Skeletal muscle cell (primary cell): ENCODE measurements around the gene TRIM46.
"Not testable (repeated sequence)": the region's sequence is repeated elsewhere in the genome, so short reads cannot be mapped to it uniquely, and the experiment has no call there.

Experiments
- DNase-seq: peaks from one replicate; pipeline ENCODE4 v3.0.0-alpha.2; 2010; ENCODE audit warnings: low read depth
- H3K4me3 ChIP-seq: 2 replicates; pipeline ENCODE4 v1.5.1; 2011; ENCODE audit warnings: low read depth, mild to moderate bottlenecking, control low read depth, low read length, moderate library complexity

The TRIM46 gene

DNA sequence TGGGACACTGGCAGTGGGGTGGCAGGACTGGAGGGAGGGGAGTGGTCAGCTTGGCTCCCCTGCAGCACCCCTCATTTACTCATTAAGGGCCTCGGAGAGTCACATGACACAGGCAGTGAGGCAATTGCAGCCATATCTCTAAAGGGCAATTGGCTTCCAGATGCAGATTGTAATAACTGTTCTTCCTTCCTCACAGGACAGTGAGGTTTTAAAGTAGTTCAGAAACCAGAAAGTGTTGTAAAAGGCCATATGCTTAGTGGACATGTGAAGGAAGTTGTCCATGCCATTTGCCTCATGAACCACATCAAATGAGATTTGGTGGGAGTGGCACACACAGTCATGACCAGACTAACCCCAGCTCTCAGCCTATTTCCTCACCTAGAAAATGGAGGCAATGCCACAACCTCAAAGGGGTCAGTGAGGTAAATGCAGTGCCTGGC is 46.0 kb downstream of the TRIM46 start:
- no peak overlapping the region for H3K4me3 ChIP-seq
- no peak for DNase-seq

DNA sequence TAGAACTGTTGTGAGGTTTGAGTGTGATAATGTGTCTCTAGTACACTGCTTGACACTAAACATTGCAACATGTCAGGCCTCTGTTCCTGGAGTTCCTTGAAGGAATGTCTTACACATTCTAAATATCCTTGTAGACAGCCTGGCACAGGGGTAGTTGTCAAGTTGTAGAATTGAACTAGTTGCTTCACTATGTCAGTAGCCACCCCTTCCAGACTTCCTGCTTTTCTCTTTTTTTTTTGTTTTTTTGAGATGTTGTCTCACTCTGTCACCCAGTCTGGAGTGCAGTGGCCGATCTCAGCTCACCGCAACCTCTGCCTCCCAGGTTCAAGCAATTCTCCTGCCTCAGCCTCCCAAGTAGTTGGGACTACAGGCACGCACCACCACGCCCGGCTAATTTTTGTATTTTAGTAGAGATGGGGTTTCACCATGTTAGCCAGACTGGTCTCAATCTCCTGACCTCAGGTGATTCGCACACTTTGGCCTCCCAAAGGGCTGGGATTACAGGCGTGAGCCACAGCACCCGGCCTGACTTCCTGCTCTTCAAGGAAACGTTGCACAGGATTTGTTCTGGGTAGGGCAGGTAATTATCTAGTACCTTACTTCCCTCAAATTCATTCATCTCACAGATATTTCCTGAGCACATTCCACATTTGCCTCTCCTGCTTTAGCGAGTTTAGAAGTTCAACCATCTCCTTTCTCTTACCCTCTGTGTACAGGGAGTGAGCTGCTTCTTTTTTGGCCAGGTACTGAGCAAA is 46.7 kb downstream of the TRIM46 start:
- DNase-seq, H3K4me3 ChIP-seq: not testable (repeated sequence)

- no peak overlapping the region for H3K4me3 ChIP-seq
- no peak for DNase-seq
Observed at GRCh38 chr1:155223047-155223446, 49.4 kb downstream of the TRIM46 start.

DNA sequence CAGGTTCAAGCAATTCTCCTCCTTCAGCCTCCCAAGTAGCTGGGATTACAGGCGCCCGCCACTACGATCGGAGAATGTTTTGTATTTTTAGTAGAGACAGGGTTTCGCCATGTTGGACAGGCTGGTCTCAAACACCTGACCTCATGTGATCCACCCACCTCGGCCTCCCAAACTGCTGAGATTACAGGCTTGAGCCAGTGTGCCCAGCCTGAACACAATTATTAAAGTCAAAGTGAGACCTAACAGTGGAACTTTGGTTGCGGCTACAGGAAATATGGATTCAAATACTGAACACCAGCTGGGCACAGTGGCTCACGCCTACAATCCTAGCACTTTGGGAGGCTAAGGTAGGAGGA is 51.7 kb downstream of the TRIM46 start:
- not testable (repeated sequence) for H3K4me3 ChIP-seq, DNase-seq

- peak overlapping the region; percentile 78 for H3K4me3 ChIP-seq
- peak; percentile 39 for DNase-seq
Observed at GRCh38 chr1:155226188-155226909, 52.7 kb downstream of the TRIM46 start.

DNA sequence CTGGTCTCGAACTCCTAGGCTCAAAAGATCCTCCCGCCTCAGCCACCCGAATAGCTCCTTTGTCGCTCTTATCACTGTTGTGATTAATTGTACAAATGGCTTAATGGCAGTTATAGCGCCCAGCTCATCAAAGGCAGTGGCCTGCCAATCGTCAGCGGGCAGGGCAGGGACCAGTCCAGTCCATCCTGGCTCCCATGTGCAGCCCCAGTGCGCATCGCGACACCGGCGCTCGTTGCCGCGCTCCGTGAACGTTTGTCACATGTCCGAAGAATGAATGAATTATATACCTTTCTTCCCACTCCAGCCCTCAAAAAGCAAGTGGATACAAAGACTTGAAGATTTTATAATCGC is 53.2 kb downstream of the TRIM46 start:
- peak overlapping the region; percentile 78 for H3K4me3 ChIP-seq
- DNase-seq: no peak

DNA sequence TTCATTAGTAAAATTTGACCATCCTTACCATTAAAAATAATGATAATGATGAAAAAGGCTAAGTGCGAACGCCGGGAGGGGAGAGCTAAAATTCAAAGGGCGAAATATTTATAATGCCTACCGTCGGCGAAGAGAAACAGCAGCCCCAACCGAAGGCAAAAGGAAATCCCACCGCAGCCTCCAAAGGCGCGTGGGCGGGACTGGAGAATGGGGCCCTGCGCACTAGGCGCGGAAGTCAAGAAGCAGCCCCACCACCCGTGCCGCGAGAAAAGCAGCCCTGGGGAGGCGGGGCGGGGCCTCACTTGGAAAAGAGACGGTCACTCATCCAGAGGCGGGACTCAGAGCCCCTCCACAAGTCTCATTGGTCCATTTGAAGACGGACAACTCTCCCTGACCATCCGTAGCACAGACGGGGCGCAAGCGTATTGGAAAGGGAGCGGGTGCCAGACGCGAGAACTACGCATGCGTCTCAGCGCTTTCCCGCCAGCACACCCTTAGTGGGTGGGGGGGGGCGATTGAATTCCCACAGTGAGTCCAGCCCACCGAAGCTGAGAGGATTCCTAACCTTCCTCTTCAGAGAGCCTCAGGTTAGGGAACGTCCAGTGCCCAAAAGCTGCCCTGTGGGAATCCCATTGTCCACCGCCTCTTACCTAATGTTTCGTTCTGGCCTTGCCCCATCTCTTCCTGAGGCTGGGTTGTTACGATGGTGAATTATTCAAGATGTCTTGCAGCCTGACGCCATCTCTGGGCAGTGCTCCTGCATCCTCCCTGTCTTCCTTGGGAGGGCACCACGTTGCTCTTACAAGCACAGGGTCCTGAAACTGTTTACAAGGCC is 53.8 kb downstream of the TRIM46 start:
- DNase-seq: peak; percentile 97
- peak overlapping the region; percentile 78 for H3K4me3 ChIP-seq

DNA sequence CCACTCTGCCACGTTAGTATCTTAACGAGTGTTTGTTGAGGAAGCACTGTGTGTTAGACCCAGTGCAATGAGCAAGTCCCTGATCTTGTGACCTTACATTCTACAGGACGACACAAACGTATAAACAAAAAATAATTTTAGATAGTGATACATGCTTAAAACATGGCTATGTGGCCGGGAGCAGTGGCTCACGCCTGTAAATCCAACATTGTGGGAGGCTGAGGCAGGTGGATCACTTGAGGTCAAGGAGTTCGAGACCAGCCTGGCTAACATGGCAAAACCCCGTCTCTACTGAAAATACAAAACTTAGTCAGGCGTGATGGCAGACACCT is 54.4 kb downstream of the TRIM46 start:
- H3K4me3 ChIP-seq: peak overlapping the region; percentile 41
- DNase-seq: no peak

DNA sequence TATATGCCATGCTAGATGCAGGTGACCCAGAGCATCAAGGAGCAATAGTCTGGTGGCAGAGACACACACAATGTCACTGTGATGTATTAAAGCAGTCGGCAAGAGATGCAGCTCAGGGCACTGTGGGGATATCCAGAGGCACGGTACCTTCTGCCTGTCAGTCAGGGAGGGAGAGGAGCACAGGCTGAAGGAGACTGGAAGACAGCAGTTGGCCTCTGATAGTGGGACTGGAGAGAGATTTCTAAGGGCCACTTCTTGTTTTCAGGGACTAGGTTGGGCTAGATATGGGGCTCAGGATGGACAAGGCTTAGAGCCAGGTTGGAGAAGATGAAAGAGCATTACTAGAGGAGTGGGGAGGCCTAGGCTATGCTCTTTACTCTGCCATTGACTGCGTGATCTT is 57.7 kb downstream of the TRIM46 start:
- not testable (repeated sequence) for DNase-seq, H3K4me3 ChIP-seq

GRCh38 chr1:155232001-155232978 is 58.6 kb downstream of the TRIM46 start:
- not testable (repeated sequence) for H3K4me3 ChIP-seq, DNase-seq

DNA sequence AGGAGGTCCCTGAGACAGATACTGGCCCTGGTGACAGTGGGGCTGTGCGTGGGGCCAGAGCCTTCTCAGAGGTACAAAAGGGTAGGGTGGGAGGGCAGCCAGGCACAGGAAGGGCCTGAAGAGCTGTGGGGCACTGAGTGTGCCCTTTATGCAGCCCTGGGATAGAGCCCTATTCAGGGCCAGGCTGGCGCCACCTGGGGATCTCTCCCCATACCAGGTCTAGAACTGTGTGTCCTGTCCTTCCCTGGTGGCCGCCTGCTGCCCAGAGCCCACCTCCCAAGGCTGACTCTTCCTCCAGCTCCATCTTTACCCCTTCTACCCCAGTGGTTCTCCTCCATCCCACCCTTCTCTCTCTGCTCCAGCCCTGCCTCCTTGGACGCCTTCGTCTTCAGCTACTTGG is 59.9 kb downstream of the TRIM46 start:
- not testable (repeated sequence) for DNase-seq, H3K4me3 ChIP-seq
